ENCODE data around the gene IRF2.

- TF ChIP-seq, protein P1, sequence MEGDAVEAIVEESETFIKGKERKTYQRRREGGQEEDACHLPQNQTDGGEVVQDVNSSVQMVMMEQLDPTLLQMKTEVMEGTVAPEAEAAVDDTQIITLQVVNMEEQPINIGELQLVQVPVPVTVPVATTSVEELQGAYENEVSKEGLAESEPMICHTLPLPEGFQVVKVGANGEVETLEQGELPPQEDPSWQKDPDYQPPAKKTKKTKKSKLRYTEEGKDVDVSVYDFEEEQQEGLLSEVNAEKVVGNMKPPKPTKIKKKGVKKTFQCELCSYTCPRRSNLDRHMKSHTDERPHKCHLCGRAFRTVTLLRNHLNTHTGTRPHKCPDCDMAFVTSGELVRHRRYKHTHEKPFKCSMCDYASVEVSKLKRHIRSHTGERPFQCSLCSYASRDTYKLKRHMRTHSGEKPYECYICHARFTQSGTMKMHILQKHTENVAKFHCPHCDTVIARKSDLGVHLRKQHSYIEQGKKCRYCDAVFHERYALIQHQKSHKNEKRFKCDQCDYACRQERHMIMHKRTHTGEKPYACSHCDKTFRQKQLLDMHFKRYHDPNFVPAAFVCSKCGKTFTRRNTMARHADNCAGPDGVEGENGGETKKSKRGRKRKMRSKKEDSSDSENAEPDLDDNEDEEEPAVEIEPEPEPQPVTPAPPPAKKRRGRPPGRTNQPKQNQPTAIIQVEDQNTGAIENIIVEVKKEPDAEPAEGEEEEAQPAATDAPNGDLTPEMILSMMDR (IDR thresholded peaks at IDR 0.05) = no peak
- TF ChIP-seq EZH2phosphoT487 (IDR thresholded peaks at IDR 0.05) = no peak
Measured at GRCh38 chr4:184443318-184443717, 31.0 kb downstream of the IRF2 start.

Data from neural progenitor cell (in vitro differentiated cells).